Kidney tubule cell (primary cell): ENCODE results near the gene C1orf159.

Experiments used
- DNase-seq: peaks from one replicate; pipeline ENCODE4 v3.0.0-alpha.2; 2018; ENCODE audit warnings: low spot score

Gene C1orf159

GRCh38 chr1:1038694-1039093 is 77.2 kb downstream of the C1orf159 start:
- no peak for DNase-seq

- DNase-seq, result no peak
Observed at GRCh38 chr1:1037366-1038327, 78.2 kb downstream of the C1orf159 start.

- DNase-seq, result no peak
Observed at GRCh38 chr1:1035291-1035943, 80.5 kb downstream of the C1orf159 start.

GRCh38 chr1:1034439-1034781 is 81.5 kb downstream of the C1orf159 start:
- no peak for DNase-seq

GRCh38 chr1:1033731-1034438 is 82.0 kb downstream of the C1orf159 start:
- no peak for DNase-seq

- DNase-seq, result peak; percentile 85
Observed at GRCh38 chr1:1033009-1033587, 82.8 kb downstream of the C1orf159 start.

- DNase-seq, result peak; percentile 26
Observed at GRCh38 chr1:1032424-1032823, 83.5 kb downstream of the C1orf159 start.
